CD8-positive, alpha-beta memory T cell (primary cell): ENCODE results near the gene NAXD. TPM values are rescaled to one million over a fixed set of nuclear protein-coding genes. Genes with fewer than 3 reads are reported as not detected.
"Not testable (repeated sequence)": the region's sequence is repeated elsewhere in the genome, so short reads cannot be mapped to it uniquely, and the experiment has no call there.

Source experiments
- CTCF ChIA-PET: fragments of 350-600 bp; sonication (Branson Sonifier 250); formaldehyde crosslinking; loops from one replicate; lab custom pipeline; 2021; ENCODE audit warnings: antibody characterized with exemption; lab: Charles Lee
- POLR2A ChIA-PET: fragments of 350-600 bp; sonication (Branson Sonifier 250); formaldehyde crosslinking; loops from one replicate; lab custom pipeline; 2021; ENCODE audit warnings: antibody characterized with exemption; lab: Charles Lee
- DNase-seq, 5 donors: peaks; one replicate each; pipeline versions ENCODE4 v3.0.0 to v3.0.0-alpha.2; 2020 to 2022; ENCODE audit warnings: mixed read lengths in 1 of 5
- H3K27ac ChIP-seq: one replicate; pipeline ENCODE4 v1.7.0; 2013; ENCODE audit warnings: low read depth, mild to moderate bottlenecking, low read length, moderate library complexity
- H3K27me3 ChIP-seq: 2 replicates; pipeline ENCODE4 v1.7.0; 2013; ENCODE audit warnings: low read length, mild to moderate bottlenecking; ENCODE audit not compliant: insufficient read depth, poor library complexity, severe bottlenecking
- H3K36me3 ChIP-seq: 2 replicates; pipeline ENCODE4 v1.7.0; 2013; ENCODE audit warnings: mild to moderate bottlenecking, low read length, moderate library complexity; ENCODE audit not compliant: insufficient read depth
- H3K4me1 ChIP-seq: 2 replicates; pipeline ENCODE4 v1.7.0; 2013; ENCODE audit warnings: mild to moderate bottlenecking, low read length, moderate library complexity; ENCODE audit not compliant: insufficient read depth
- H3K4me3 ChIP-seq: 2 replicates; pipeline ENCODE4 v1.7.0; 2013; ENCODE audit warnings: mild to moderate bottlenecking, low read length
- H3K9me3 ChIP-seq: 2 replicates; pipeline ENCODE4 v1.7.0; 2013; ENCODE audit warnings: mild to moderate bottlenecking, low read length
- H3K27ac Mint-ChIP-seq, 8 donors: one replicate each; pipeline ENCODE4 v1.8.0; 2020 to 2021; ENCODE audit warnings: mixed read lengths in 8 of 8, mild to moderate bottlenecking in 6 of 8, inconsistent platforms in 3 of 8, moderate library complexity in 3 of 8
- H3K27me3 Mint-ChIP-seq, 2 donors: one replicate each; pipeline ENCODE4 v1.8.0; 2020 to 2021; ENCODE audit warnings: mixed read lengths in 2 of 2, mild to moderate bottlenecking in 1 of 2, moderate library complexity in 1 of 2
- H3K36me3 Mint-ChIP-seq, 3 donors: one replicate each; pipeline ENCODE4 v1.8.0; 2020 to 2021; ENCODE audit warnings: mixed read lengths in 3 of 3, inconsistent platforms in 1 of 3, mild to moderate bottlenecking in 1 of 3
- H3K4me1 Mint-ChIP-seq, 3 donors: one replicate each; pipeline ENCODE4 v1.8.0; 2020 to 2021; ENCODE audit warnings: mixed read lengths in 3 of 3, inconsistent platforms in 1 of 3, mild to moderate bottlenecking in 1 of 3
- H3K4me3 Mint-ChIP-seq, 7 donors: one replicate each; pipeline ENCODE4 v1.8.0; 2020 to 2021; ENCODE audit warnings: mixed read lengths in 7 of 7, mild to moderate bottlenecking in 6 of 7, moderate library complexity in 4 of 7, inconsistent platforms in 2 of 7
- H3K9me3 Mint-ChIP-seq, 5 donors: one replicate each; pipeline ENCODE4 v1.8.0; 2020 to 2022; ENCODE audit warnings: mixed read lengths in 5 of 5, mild to moderate bottlenecking in 3 of 5, moderate library complexity in 2 of 5, inconsistent platforms in 1 of 5
- polyA plus RNA-seq: library from polyadenylated mRNA; unstranded; fragments of 300-500 nt; fragmentation: Illumina TruSeq; gene quantifications from one replicate; pipeline ENCODE4 v1.2.3, GENCODE V29; 2021
- total RNA-seq, 2 experiments: library from RNA; stranded (reverse); gene quantifications; one replicate each; pipeline ENCODE4 v1.2.3, GENCODE V29; 2021

Gene NAXD
- total and polyA plus RNA-seq, 3 experiments from 2014 or later: 17.0 to 20.7 (median 19.9) TPM

GRCh38 chr13:110600261-110600819, 15.0 kb upstream of the NAXD start:
- Mint-ChIP-seq H3K4me1 (no peaks in the 10 kb centered on the region), H3K9me3 (no peaks in the 10 kb centered on the region), H3K27ac (peak overlapping the region in 1 of 8 donors; percentile 93), H3K36me3 (no peaks in the 10 kb centered on the region), H3K27me3 (peaks cover 2 to 14% of the 10 kb centered on the region in 2 donors), H3K4me3 (no peak overlapping the region)
- Histone ChIP-seq H3K27me3 (no peaks in the 10 kb centered on the region), H3K4me1 (no peaks in the 10 kb centered on the region), H3K9me3 (no peaks in the 10 kb centered on the region), H3K36me3 (no peaks in the 10 kb centered on the region), H3K4me3 (no peak overlapping the region), H3K27ac (no peak overlapping the region)
- ChIA-PET CTCF (no interaction called here), POLR2A (no interaction called here)
- no peak for DNase-seq

- H3K4me3 ChIP-seq: no peak overlapping the region
- Mint-ChIP-seq H3K27me3 (peaks cover 2 to 14% of the 10 kb centered on the region in 2 donors), H3K9me3 (no peaks in the 10 kb centered on the region), H3K4me3 (no peak overlapping the region), H3K4me1 (no peaks in the 10 kb centered on the region), H3K27ac (no peak overlapping the region), H3K36me3 (no peaks in the 10 kb centered on the region)
- ChIA-PET CTCF (no interaction called here), POLR2A (no interaction called here)
- H3K9me3 ChIP-seq: no peaks in the 10 kb centered on the region
- no peak overlapping the region for H3K27ac ChIP-seq
- no peaks in the 10 kb centered on the region for H3K27me3 ChIP-seq
- DNase-seq: no peak
- no peaks in the 10 kb centered on the region for H3K36me3 ChIP-seq
- no peaks in the 10 kb centered on the region for H3K4me1 ChIP-seq
Observed at GRCh38 chr13:110600980-110601379, 14.4 kb upstream of the NAXD start.

- no peak overlapping the region for H3K27ac ChIP-seq
- no peaks in the 10 kb centered on the region for H3K9me3 ChIP-seq
- POLR2A ChIA-PET: no interaction called here
- Mint-ChIP-seq H3K4me1 (no peaks in the 10 kb centered on the region), H3K36me3 (no peaks in the 10 kb centered on the region), H3K9me3 (no peaks in the 10 kb centered on the region), H3K27me3 (peaks cover 3 to 14% of the 10 kb centered on the region in 2 donors), H3K4me3 (no peak overlapping the region), H3K27ac (no peak overlapping the region)
- CTCF ChIA-PET: no interaction called here
- no peak overlapping the region for H3K4me3 ChIP-seq
- H3K27me3 ChIP-seq: no peaks in the 10 kb centered on the region
- no peaks in the 10 kb centered on the region for H3K4me1 ChIP-seq
- no peak for DNase-seq
- no peaks in the 10 kb centered on the region for H3K36me3 ChIP-seq
Observed at GRCh38 chr13:110605132-110605531, 10.2 kb upstream of the NAXD start.

GRCh38 chr13:110606281-110606680, 9.1 kb upstream of the NAXD start:
- H3K9me3 Mint-ChIP-seq, CTCF ChIA-PET, H3K4me3 ChIP-seq, H3K4me1 Mint-ChIP-seq, H3K27ac ChIP-seq, H3K36me3 ChIP-seq, H3K4me3 Mint-ChIP-seq, DNase-seq, H3K4me1 ChIP-seq, H3K27me3 ChIP-seq, H3K36me3 Mint-ChIP-seq, H3K27ac Mint-ChIP-seq, H3K9me3 ChIP-seq, H3K27me3 Mint-ChIP-seq, POLR2A ChIA-PET: not testable (repeated sequence)

- no peak for DNase-seq
- Mint-ChIP-seq H3K4me3 (no peak overlapping the region), H3K27me3 (peaks cover 1 to 3% of the 10 kb centered on the region in 2 donors), H3K4me1 (peaks cover 3 to 12% (median 8%) of the 10 kb centered on the region in 3 donors), H3K27ac (peak overlapping the region in 1 of 8 donors; percentile 38), H3K9me3 (no peaks in the 10 kb centered on the region), H3K36me3 (no peaks in the 10 kb centered on the region)
- H3K4me3 ChIP-seq: no peak overlapping the region
- no peaks in the 10 kb centered on the region for H3K27me3 ChIP-seq
- no peaks in the 10 kb centered on the region for H3K9me3 ChIP-seq
- ChIA-PET CTCF (no interaction called here), POLR2A (no interaction called here)
- H3K36me3 ChIP-seq: no peaks in the 10 kb centered on the region
- H3K4me1 ChIP-seq: no peaks in the 10 kb centered on the region
- H3K27ac ChIP-seq: no peak overlapping the region
Observed at GRCh38 chr13:110607675-110608224, 7.6 kb upstream of the NAXD start.

DNA sequence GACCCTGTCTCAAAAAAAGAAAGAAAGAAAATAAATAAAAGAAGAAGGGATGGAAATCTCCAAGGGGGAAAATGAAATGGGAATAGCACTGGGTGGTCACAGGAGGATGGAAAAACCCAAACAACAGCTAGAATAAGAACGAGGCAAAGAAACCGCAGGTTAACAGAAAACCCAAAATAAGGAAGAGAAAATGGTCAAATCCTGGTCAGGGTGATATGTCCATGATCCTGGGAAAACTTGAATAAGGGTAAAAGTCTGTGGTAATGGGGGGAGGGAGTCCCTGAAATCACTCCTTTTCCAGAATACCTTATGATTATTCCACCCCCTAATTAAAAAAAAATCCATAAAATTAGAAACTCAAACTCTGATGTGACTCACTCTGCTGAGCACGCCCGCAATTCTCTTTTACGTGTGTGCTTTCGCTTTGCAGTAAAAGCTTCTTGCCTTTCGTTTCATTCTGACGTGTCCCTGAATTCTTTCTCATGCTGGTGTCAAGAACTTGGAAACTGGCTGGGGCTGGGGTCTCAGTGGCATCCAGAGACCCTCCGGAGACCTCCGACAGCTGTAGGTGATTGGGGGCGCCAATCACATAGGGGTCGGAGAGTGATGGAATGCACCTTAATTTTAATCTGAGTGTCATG, 4.3 kb upstream of the NAXD start:
- H3K4me1 Mint-ChIP-seq: peaks cover 11 to 19% (median 13%) of the 10 kb centered on the region in 3 donors
- no peak overlapping the region for H3K4me3 ChIP-seq
- peaks cover 5% of the 10 kb centered on the region for H3K4me1 ChIP-seq
- H3K4me3 Mint-ChIP-seq: peak overlapping the region; percentile 59 to 87 (median 72)
- no peaks in the 10 kb centered on the region for H3K36me3 ChIP-seq
- no peak overlapping the region for H3K27ac ChIP-seq
- H3K36me3 Mint-ChIP-seq: peaks cover 0 to 5% (median 0%) of the 10 kb centered on the region in 3 donors
- ChIA-PET POLR2A (no interaction called here), CTCF (interaction anchor here (1.2 kb wide), 1 partner anchor 18 kb away, joined by 3 read pairs; no protein-coding TSS in a partner anchor)
- no peaks in the 10 kb centered on the region for H3K27me3 ChIP-seq
- H3K27me3 Mint-ChIP-seq: peaks cover 0 to 1% of the 10 kb centered on the region in 2 donors
- no peak for DNase-seq
- H3K9me3 ChIP-seq: no peaks in the 10 kb centered on the region
- H3K27ac Mint-ChIP-seq: peak overlapping the region; percentile 13 to 90 (median 40)
- no peaks in the 10 kb centered on the region for H3K9me3 Mint-ChIP-seq

- Mint-ChIP-seq H3K9me3 (no peaks in the 10 kb centered on the region), H3K36me3 (peaks cover 0 to 14% (median 0%) of the 10 kb centered on the region in 3 donors), H3K4me3 (peak overlapping the region; percentile 89 to 97 (median 93)), H3K27ac (peak overlapping the region; percentile 36 to 97 (median 91)), H3K27me3 (no peaks in the 10 kb centered on the region), H3K4me1 (peaks cover 33 to 53% (median 46%) of the 10 kb centered on the region in 3 donors)
- Histone ChIP-seq H3K36me3 (no peaks in the 10 kb centered on the region), H3K27ac (peak overlapping the region; percentile 62), H3K27me3 (no peaks in the 10 kb centered on the region), H3K4me1 (peaks cover 19% of the 10 kb centered on the region), H3K9me3 (no peaks in the 10 kb centered on the region), H3K4me3 (peak overlapping the region; percentile 86)
- ChIA-PET CTCF (interaction anchor here (1.5 kb wide), 1 partner anchor 30 kb away, joined by 5 read pairs; no protein-coding TSS in a partner anchor), POLR2A (interaction anchor here (0.7 to 1.2 kb wide), 4 partner anchors 98 to 299 kb away, joined by 3 to 5 read pairs (median 4); no protein-coding TSS in a partner anchor)
- DNase-seq: no peak
Observed at GRCh38 chr13:110615005-110615321, 382 bp upstream of the NAXD start.
